Gastroesophageal sphincter (tissue), 4 donors: Measurements from ENCODE around the gene WRNIP1. TPM values are rescaled to one million over a fixed set of nuclear protein-coding genes. Genes with fewer than 3 reads are reported as not detected.

Experiments
- ATAC-seq: fragments of 150-250 bp; one replicate; pipeline ENCODE4 v1.9.1; 2016; ENCODE audit warnings: mild to moderate bottlenecking, moderate library complexity
- H3K27ac ChIP-seq, 4 donors: fragments of 200-600 bp; sonication (generic) in 3 of 4; 1 replicate in 3 of 4; 2 replicates in 1 of 4; pipeline ENCODE4 v1.5.1; 2016 to 2019
- H3K27me3 ChIP-seq: fragments of 200-600 bp; sonication (generic); one replicate; pipeline ENCODE4 v1.5.1; 2019
- H3K36me3 ChIP-seq, 2 donors: fragments of 200-600 bp; sonication (generic); one replicate each; pipeline ENCODE4 v1.5.1; 2019; ENCODE audit warnings: control low read depth in 1 of 2
- H3K4me1 ChIP-seq, 3 donors: fragments of 200-600 bp; sonication (generic); 1 replicate in 2 of 3; 2 replicates in 1 of 3; pipeline ENCODE4 v1.5.1; 2016 to 2019; ENCODE audit warnings: control low read depth in 2 of 3
- H3K4me3 ChIP-seq, 2 donors: fragments of 200-600 bp; sonication (generic); one replicate each; pipeline ENCODE4 v1.5.1; 2019; ENCODE audit warnings: mild to moderate bottlenecking in 1 of 2, moderate library complexity in 1 of 2
- H3K9me3 ChIP-seq, 3 donors: fragments of 200-600 bp; sonication (generic); one replicate each; pipeline ENCODE4 v1.5.1; 2017 to 2019; ENCODE audit warnings: control low read depth in 2 of 3
- EP300 ChIP-seq: sonication (generic); formaldehyde crosslinking; IDR thresholded peaks from one replicate; pipeline ENCODE4 v1.6.1; 2017; ENCODE audit warnings: antibody characterized with exemption, mild to moderate bottlenecking
- POLR2A ChIP-seq, 2 donors: fragments of 450-650 bp; IDR thresholded peaks; one replicate each; pipeline ENCODE4 v1.6.1; 2017; ENCODE audit warnings: antibody characterized with exemption in 2 of 2, mild to moderate bottlenecking in 2 of 2, moderate library complexity in 1 of 2
- POLR2AphosphoS5 ChIP-seq: sonication (generic); formaldehyde crosslinking; IDR thresholded peaks from one replicate; pipeline ENCODE4 v1.6.1; 2017; ENCODE audit warnings: antibody characterized with exemption
- WGBS, 2 donors: methylation state at CpG; one replicate each; pipeline ENCODE4 v1.1.5; 2018; ENCODE audit warnings: low coverage in 1 of 2; 5-methylcytosine and 5-hydroxymethylcytosine counted together
- total RNA-seq, 4 donors: library from RNA; depleted of rRNA; stranded (reverse); fragments of >200 nt; gene quantifications; one replicate each; pipeline ENCODE4 v1.1.0, GENCODE V29; 2016
- TF ChIP-seq, protein P1 (sequence below), 4 experiments: fragments of 200-600 bp in 2 of 4; fragments of 450-650 bp in 2 of 4; sonication (generic) in 1 of 4; IDR thresholded peaks; one replicate each; pipeline ENCODE4 v1.5.1; 2017 to 2019; ENCODE audit warnings: antibody characterized with exemption in 4 of 4, mild to moderate bottlenecking in 2 of 4, moderate library complexity in 2 of 4

The WRNIP1 gene
- total RNA-seq, 4 donors from 2014 or later = 48.1 to 66.1 (median 57.1) TPM

DNA sequence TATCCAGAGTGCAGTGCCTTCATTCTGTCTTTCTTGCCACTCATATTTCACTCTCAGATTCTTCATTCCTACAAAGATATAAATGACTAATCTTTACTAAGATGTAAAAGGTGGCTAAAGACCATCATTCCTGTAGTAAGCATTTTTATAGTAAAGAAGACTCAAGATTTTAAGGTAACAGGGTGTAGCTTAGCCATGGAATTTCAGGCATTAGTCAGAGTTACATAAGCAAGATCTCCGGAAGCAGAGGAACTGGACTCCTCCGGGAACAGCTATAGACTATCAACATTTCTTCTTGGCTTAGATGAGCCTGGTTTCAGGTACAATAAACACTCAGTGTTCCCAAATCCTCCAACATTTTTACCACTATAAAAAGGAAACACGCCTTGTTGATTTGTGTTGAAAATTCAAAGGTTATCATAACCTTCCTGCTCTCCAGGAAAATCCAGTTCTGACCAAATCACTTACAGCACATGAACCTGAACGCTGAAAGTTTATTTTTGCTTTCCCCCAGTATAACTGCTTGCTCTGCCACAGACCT lies 52.8 kb downstream of the WRNIP1 start:
- WGBS, 2 donors = 9 to 12% methylated on average over 4 of the region's 4 CpGs
- no peak for ATAC-seq

DNA sequence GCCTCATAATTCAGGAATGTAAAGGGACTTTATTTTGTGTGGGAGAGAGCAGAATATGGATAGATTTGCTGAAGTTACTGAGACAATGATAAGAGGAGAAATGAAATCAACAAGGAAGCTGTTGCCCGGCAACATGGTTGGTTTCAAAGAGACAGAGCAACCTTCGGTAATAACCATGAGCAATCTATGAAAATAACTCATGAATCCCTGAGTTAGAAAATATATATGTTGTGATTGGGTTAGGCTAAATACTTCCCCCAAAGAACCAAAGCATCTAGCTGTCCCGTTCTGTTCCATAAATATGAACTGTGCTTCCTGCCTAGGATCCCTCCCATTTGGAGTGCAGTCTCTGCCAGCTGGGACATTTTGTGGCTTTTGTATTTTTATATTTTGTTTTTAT lies 53.4 kb downstream of the WRNIP1 start:
- H3K9me3 ChIP-seq = peaks cover 0 to 13% (median 0%) of the 10 kb centered on the region in 3 donors
- 23% methylated on average over 3 of the region's 3 CpGs for WGBS, 2 donors
- H3K27me3 ChIP-seq = no peaks in the 10 kb centered on the region
- peak overlapping the region; percentile 53 to 70 (median 66) for H3K27ac ChIP-seq
- peak; percentile 41 for ATAC-seq
- TF ChIP-seq EP300 = no peak
- TF ChIP-seq POLR2A (IDR thresholded peaks at IDR 0.05) = no peak
- TF ChIP-seq, protein P1, sequence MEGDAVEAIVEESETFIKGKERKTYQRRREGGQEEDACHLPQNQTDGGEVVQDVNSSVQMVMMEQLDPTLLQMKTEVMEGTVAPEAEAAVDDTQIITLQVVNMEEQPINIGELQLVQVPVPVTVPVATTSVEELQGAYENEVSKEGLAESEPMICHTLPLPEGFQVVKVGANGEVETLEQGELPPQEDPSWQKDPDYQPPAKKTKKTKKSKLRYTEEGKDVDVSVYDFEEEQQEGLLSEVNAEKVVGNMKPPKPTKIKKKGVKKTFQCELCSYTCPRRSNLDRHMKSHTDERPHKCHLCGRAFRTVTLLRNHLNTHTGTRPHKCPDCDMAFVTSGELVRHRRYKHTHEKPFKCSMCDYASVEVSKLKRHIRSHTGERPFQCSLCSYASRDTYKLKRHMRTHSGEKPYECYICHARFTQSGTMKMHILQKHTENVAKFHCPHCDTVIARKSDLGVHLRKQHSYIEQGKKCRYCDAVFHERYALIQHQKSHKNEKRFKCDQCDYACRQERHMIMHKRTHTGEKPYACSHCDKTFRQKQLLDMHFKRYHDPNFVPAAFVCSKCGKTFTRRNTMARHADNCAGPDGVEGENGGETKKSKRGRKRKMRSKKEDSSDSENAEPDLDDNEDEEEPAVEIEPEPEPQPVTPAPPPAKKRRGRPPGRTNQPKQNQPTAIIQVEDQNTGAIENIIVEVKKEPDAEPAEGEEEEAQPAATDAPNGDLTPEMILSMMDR (IDR thresholded peaks at IDR 0.05) = no peak
- TF ChIP-seq POLR2AphosphoS5 = no peak
- no peaks in the 10 kb centered on the region for H3K36me3 ChIP-seq
- no peak overlapping the region for H3K4me3 ChIP-seq
- peaks cover 0 to 24% (median 8%) of the 10 kb centered on the region in 3 donors for H3K4me1 ChIP-seq

More for the DNA sequence above, 52.8 kb downstream of the WRNIP1 start:
- Histone ChIP-seq H3K27me3 (no peaks in the 10 kb centered on the region), H3K9me3 (peaks cover 0 to 13% (median 0%) of the 10 kb centered on the region in 3 donors), H3K27ac (peak overlapping the region; percentile 53 to 70 (median 66)), H3K4me1 (peaks cover 0 to 24% (median 8%) of the 10 kb centered on the region in 3 donors), H3K4me3 (no peak overlapping the region), H3K36me3 (no peaks in the 10 kb centered on the region)
- no peak for TF ChIP-seq EP300
- TF ChIP-seq, protein P1 (IDR thresholded peaks at IDR 0.05) = no peak
- no peak for TF ChIP-seq POLR2A (IDR thresholded peaks at IDR 0.05)
- no peak for TF ChIP-seq POLR2AphosphoS5

DNA sequence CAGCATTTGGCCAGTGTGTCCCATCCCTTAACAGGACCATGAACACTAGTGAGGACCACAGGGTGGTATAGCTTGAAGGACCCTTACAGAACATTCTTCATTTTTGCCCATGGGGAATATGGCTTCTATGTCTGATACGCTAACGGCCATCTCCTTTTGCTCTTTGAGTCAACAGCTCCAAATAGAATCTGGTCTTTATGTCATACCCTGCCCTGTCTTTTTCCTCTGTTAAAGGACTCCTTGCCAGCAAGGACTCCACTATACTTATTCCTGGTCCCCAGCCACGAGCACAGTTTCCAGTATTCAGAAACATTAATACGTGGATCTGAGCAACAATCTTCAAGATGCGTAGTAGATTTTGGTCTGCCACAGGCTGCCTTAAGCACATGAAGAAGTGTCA lies 53.9 kb downstream of the WRNIP1 start:
- H3K4me3 ChIP-seq = no peak overlapping the region
- peak overlapping the region in 3 of 4 donors; percentile 64 to 70 (median 69) for H3K27ac ChIP-seq
- H3K36me3 ChIP-seq = no peaks in the 10 kb centered on the region
- H3K27me3 ChIP-seq = no peaks in the 10 kb centered on the region
- 70 to 88% methylated on average over 4 to 5 of the region's 5 CpGs for WGBS, 2 donors
- peaks cover 0 to 24% (median 8%) of the 10 kb centered on the region in 3 donors for H3K4me1 ChIP-seq
- TF ChIP-seq EP300 (no peak), POLR2AphosphoS5 (no peak), POLR2A (IDR thresholded peaks at IDR 0.05) (no peak)
- TF ChIP-seq, protein P1 (IDR thresholded peaks at IDR 0.05) = no peak
- ATAC-seq = no peak
- H3K9me3 ChIP-seq = peaks cover 0 to 13% (median 0%) of the 10 kb centered on the region in 3 donors

DNA sequence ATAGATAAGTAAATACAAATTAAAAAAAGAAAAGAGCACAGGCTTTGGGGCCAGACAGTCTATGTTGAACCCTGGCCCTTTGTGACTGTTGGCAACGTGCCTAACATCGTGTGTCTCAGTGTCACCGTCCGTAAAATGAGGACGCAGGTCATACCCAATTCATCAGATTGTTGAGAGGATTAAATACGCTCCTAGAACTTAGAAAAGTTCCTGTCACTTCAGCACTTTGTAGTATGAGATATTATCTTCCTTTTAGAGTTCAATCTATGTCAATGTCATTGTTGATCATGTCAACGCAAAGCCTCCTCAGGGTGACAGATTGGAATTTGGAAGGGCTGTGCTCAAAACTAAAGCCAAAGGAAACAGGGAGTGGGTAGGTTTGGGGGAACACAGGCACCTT lies 54.8 kb downstream of the WRNIP1 start:
- no peak for ATAC-seq
- TF ChIP-seq POLR2AphosphoS5 = no peak
- no peak for TF ChIP-seq EP300
- TF ChIP-seq, protein P1 (IDR thresholded peaks at IDR 0.05) = no peak
- no peak for TF ChIP-seq POLR2A (IDR thresholded peaks at IDR 0.05)
- no peak overlapping the region for H3K27ac ChIP-seq
- WGBS, 2 donors = 62 to 68% methylated on average over 6 to 7 of the region's 7 CpGs
- peaks cover 0 to 13% (median 0%) of the 10 kb centered on the region in 3 donors for H3K9me3 ChIP-seq
- no peaks in the 10 kb centered on the region for H3K27me3 ChIP-seq
- no peak overlapping the region for H3K4me3 ChIP-seq
- H3K36me3 ChIP-seq = no peaks in the 10 kb centered on the region
- H3K4me1 ChIP-seq = peaks cover 0 to 24% (median 8%) of the 10 kb centered on the region in 3 donors

DNA sequence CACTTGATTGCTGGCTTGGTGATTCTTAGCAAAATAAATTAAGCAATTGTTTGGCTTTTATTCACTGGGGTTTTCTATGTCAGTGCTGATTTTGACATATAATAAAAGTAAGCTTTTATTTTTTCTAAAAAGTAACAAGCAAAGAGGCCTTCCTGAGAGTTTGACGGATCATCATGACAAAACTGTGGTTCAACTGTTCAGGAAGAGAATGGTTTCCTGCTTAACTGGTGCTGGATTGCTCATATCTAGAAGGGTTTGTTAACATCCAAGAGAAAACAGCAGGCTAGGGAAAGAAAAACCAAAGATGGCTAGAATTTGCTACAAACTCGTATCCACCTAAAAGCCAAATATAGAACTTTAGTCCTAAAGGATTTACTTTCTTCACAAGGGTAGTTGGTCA lies 55.2 kb downstream of the WRNIP1 start:
- Histone ChIP-seq H3K27me3 (no peaks in the 10 kb centered on the region), H3K36me3 (no peaks in the 10 kb centered on the region), H3K4me3 (no peak overlapping the region), H3K27ac (no peak overlapping the region), H3K4me1 (peaks cover 0 to 24% (median 8%) of the 10 kb centered on the region in 3 donors), H3K9me3 (peaks cover 0 to 11% (median 0%) of the 10 kb centered on the region in 3 donors)
- WGBS, 2 donors = 82 to 100% methylated on average over 1 to 2 of the region's 2 CpGs
- no peak for ATAC-seq
- TF ChIP-seq POLR2A (IDR thresholded peaks at IDR 0.05) = no peak
- no peak for TF ChIP-seq EP300
- TF ChIP-seq, protein P1 (IDR thresholded peaks at IDR 0.05) = no peak
- no peak for TF ChIP-seq POLR2AphosphoS5
